ENCODE results near the gene PREX1.

DNA sequence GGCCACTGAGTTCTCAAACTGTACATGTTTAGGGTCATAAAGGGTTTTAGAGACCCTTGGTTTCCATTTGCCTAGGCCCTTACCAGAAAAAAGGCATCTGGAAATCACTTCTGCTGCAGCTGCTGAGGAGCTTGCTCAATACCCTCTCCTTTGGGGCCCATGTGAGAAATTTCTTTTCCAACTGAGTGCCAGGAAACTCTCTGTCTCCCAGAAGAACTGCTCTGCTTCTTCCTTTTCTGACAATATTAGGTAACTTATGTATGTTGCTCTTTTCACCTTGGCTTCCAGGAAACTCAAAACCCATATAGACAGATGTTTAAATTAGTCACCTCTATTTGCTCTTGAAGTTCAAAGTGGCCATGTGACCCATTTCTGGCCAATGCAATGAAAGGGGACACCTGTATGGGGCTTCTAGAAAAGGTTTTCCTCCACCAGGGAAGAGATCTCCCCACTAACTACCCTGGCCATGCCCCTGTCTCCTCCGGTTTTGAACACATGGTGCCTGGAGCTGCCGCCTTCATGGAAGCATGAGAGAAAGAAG, 121.6 kb downstream of the PREX1 start:
- TF ChIP-seq, protein P1, sequence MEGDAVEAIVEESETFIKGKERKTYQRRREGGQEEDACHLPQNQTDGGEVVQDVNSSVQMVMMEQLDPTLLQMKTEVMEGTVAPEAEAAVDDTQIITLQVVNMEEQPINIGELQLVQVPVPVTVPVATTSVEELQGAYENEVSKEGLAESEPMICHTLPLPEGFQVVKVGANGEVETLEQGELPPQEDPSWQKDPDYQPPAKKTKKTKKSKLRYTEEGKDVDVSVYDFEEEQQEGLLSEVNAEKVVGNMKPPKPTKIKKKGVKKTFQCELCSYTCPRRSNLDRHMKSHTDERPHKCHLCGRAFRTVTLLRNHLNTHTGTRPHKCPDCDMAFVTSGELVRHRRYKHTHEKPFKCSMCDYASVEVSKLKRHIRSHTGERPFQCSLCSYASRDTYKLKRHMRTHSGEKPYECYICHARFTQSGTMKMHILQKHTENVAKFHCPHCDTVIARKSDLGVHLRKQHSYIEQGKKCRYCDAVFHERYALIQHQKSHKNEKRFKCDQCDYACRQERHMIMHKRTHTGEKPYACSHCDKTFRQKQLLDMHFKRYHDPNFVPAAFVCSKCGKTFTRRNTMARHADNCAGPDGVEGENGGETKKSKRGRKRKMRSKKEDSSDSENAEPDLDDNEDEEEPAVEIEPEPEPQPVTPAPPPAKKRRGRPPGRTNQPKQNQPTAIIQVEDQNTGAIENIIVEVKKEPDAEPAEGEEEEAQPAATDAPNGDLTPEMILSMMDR (conservative IDR thresholded peaks at IDR 0.05; ENCODE audit: low read depth, low read length): no peak
- no peak for TF ChIP-seq RFX5 (IDR thresholded peaks at IDR 0.05; ENCODE audit: low read depth, low read length)
- TF ChIP-seq POLR2A (IDR thresholded peaks at IDR 0.05; ENCODE audit: low read depth, low read length): no peak
- no peak for TF ChIP-seq MAZ (IDR thresholded peaks at IDR 0.05; ENCODE audit: borderline replicate concordance, low read depth, low read length)
- no peak for TF ChIP-seq SMC3 (IDR thresholded peaks at IDR 0.05; ENCODE audit: low read depth, low read length)
- no peak for TF ChIP-seq CEBPB (IDR thresholded peaks at IDR 0.05; ENCODE audit: low read depth, low read length)
- TF ChIP-seq MAFK (IDR thresholded peaks at IDR 0.05; ENCODE audit: low read depth, low read length): no peak
- TF ChIP-seq, protein P2, sequence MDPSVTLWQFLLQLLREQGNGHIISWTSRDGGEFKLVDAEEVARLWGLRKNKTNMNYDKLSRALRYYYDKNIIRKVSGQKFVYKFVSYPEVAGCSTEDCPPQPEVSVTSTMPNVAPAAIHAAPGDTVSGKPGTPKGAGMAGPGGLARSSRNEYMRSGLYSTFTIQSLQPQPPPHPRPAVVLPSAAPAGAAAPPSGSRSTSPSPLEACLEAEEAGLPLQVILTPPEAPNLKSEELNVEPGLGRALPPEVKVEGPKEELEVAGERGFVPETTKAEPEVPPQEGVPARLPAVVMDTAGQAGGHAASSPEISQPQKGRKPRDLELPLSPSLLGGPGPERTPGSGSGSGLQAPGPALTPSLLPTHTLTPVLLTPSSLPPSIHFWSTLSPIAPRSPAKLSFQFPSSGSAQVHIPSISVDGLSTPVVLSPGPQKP (IDR thresholded peaks at IDR 0.05; ENCODE audit: borderline replicate concordance, low read depth, low read length): no peak
